ENCODE measurements around the gene RIT2.

Gene RIT2

DNA sequence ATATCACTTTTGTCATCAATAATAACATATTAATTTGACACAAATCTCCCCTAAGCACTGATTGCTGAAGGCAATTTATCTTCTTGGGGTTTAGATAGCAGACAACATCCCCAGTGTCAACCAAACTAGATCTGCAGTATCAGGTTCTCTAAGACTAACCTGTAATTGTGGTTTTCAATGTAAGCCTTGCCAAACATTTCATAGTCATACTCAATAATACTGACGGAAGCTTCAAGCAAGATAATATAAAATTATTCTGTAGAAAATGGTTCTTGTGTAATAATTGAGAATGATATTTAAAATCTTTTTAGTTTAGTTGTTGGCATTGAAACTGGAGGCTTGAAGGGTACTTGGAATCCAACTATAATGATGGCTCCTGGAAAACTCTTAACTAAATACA is 186.3 kb downstream of the RIT2 start:
- DNase-seq (ENCODE audit: low spot score) = no peak

DNA sequence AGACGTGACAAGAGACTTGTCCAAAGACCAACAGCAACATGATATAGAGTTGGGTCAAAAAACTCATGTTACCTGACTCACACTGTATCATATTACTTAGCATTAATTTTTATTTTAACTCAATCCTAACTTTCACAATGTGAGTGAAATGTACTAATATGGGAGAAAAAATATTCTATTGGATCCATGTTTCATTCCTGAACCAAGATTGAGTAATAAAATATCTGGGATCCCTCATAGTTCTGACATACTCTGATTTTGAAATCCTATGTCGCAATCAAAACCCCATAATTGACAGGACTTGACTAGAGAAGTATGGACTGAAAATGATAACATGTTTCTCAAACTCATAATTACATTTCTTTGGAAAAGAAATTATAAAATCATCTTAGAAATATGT is 190.4 kb downstream of the RIT2 start:
- no peak for DNase-seq (ENCODE audit: low spot score)

DNA sequence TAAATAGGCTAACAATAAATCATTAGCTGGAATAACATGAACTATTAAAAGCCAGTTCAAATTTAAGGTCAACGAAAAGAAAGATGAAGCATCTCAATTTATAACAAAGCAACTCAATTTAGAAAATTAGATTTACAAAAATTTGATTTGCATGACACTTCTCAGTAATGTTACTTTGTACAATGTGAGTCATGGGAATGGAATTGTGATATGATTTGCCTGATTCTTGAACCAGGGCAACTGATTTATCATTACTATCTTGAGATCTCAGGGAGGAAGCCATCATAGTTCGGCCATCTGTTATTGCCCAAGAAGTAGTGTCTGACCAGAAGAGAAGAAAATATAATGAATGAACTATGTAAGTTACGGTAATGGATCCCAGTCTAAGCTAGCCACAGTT is 193.1 kb downstream of the RIT2 start:
- DNase-seq (ENCODE audit: low spot score) = no peak

DNA sequence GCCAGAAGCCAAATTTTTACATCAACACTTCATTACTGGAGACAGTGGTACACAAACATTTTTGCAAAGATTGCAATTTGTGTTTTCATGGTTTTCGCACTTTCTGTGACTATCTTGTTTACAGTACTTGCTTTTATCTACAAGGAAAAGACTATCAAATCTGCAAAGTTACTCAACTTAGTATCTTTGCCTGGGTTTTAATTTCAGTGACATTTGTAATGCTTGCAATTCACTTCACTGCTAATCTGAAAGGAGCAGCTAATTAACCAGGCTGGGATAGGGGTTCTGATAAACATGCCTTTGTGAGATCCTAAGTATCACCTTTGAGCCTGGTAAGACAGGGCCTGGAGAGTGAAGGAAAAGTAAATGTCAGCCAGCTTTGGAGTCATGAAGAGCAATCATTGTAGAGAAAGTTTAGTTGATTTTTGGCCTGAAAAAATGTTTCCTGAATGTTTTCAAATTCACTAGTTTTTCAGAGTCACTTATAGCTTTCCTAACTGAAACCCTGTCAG is 194.2 kb downstream of the RIT2 start:
- DNase-seq (ENCODE audit: low spot score) = no peak

DNA sequence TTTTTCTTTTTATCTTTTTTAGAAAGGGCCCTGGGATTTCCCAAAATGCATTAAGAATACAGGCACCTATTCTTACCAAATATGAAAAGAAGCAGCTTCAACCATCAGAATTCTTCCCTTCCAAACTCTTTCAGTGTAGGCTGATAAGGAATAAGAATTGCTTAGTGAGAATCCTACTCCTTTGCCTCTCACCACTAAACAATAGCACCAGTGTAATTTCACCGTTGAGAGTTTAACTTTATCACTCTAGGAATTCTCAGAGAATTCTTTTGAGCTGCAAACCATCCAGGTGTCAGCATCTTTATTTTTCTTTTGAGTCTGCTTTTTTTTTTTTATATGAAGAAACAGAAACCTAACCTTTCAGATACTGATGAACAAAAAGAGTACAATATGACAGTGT is 194.9 kb downstream of the RIT2 start:
- no peak for DNase-seq (ENCODE audit: low spot score)

DNA sequence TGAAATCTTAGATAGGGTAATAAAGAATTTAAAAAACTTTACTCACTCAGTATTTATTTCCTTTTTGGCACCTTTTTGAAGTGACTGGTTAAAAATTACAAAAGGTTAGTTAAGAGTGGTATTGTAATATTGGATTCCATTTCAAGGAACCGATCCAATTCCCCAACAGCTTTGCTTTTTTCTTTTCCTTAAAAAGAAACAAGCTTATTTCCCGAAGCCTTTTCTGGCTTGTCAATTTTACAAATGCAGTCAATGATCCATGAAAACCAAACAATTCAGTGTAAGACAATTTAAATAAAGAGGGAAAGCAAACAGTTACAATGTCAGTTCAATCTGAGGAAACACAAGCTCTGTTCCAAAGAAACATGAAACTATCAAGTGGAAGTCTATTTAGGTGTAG is 200.2 kb downstream of the RIT2 start:
- DNase-seq (ENCODE audit: low spot score) = no peak

DNA sequence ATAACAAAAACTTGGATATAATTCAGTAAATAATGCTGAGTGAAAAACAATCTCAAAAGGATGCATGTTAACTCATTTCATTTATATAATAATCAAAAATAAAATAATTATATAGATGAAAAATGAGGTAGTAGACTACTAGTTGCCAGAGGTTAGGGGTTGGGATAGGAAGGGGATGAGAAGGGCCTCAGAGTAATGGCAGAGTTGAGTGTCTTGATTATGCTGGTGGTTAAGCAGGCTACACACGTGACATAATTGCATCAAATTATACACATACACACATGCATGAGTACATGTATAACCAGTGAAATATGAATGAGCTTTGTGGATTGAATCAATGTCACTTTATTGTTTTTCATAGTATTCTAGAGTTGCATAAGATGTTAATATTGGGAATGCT is 201.0 kb downstream of the RIT2 start:
- no peak for DNase-seq (ENCODE audit: low spot score)

DNA sequence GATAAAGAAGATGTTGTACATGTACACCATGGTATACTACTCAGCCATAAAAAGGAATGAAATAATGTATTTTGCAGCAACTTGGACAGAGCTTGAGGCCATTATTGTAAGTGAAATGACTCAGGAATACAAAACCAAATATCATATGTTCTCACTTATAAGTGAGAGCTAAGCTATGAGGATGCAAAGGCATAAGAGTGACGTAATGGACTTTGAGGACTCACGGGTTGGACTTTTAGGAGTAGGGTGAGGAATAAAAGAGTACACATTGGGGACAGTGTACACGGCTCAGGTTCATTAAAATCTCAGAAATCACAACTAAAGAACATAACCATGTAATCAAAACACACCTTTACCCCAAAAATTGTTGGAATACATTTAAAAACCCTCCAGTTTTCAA is 206.4 kb downstream of the RIT2 start:
- no peak for DNase-seq (ENCODE audit: low spot score)

DNA sequence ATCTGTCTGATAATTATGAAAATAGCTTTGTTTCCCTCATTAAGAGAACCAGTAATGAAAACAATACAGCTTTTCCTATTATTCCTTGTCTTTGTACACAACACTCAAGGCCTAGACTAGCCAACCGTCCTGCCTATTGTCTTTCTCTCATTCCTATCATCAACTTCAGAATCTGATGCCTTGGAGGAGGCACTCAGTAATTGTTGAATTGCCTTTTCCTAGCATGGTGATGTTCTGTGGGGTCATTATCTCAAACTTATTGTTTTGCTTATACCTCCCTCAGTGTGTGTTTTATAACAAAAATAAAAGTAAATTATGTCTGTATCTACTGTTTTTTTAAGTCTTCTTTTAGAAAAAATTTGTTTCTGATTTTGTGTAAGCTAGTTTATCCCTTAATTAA is 208.7 kb downstream of the RIT2 start:
- DNase-seq (ENCODE audit: low spot score) = no peak

DNA sequence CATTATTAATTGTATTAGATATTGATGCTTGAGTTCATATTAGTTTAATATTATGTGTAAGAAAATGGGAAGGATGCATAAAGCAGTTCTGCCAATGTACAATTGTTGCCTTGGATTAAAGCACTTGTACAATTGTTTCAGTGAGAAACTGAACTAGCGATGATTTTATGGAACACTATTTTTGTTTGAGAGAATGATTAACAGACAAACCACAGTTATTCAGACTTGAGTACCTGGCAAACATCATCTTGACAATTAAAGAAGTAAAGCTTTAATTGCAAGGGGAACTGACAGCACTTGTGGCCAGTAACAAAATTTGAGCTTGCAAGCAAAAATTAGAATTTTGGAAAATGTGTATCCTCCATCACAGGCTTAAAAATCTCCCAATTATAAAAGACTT is 214.3 kb downstream of the RIT2 start:
- no peak for DNase-seq (ENCODE audit: low spot score)

DNA sequence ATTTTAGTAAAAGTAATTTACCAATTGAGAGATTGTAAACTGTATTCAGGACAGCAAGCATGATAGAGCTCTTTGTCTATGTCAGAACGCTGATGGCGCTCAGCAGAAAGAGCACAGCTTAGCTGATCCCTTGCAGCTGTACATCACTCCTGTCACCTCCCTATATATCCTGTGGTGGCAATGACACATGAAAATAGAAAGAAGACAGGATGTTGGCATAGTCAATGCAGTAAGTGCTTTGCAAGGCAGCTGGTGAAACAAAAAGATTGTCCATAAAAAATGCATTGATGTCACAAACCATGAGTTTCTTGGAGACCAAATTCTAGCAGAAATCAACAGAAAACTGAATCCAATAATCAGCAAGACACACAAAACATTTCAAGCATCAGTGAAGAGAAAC is 221.5 kb downstream of the RIT2 start:
- no peak for DNase-seq (ENCODE audit: low spot score)

DNA sequence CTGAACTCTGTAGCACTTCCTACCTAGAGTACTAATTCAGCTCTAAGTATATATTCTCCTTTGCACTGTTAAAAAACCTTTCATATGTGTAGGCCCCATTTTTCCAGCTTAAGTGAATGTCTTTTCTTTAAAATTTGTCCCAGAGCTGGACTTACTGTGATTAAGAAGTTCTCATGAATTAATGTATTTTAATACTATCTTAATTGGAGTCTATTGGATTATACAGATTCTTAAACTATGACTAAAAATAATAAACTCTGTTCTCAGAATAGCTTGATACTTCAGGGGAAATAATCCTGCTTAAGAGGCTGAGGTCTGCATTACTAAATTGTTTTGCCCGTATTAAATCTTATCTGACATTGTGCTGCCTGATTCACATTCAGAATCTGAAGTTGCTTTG is 223.3 kb downstream of the RIT2 start:
- DNase-seq (ENCODE audit: low spot score) = no peak

DNA sequence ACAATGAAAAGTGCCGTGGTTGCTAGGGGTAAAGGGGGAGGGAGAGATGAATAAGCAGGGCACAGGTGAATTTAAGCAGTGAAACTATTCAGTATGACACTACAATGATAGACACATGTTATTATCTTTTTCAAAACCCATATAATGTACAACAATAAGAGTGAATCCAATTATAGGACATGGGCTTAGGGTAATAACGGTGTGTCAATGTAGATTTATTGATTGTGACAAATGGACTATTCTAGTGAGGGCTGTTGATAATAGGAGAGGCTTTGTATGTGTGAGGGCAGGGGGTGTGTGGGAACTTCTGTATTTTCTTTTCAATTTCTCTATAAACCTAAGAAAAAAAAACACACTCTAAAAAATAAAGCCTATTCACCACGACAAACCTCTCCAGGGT is 223.8 kb downstream of the RIT2 start:
- no peak for DNase-seq (ENCODE audit: low spot score)

DNA sequence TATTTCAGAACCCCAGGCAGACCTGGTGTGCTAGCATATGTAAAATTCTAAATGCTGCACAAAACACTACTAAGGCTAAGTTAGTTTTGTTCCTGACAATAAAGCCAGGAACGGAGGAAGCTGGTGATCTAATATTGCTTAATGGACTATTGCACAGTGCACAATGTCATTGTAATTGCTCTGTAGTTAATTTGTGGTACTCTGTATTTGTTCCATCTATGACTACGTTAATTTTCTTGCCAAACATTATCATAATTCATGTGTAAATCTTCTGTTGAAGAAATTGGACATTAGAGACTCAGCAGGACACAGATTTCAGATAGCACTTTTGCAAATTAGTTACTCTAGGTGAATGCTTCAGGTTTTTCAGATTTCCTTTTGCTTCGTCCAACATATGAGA is 232.3 kb downstream of the RIT2 start:
- DNase-seq (ENCODE audit: low spot score) = no peak

DNA sequence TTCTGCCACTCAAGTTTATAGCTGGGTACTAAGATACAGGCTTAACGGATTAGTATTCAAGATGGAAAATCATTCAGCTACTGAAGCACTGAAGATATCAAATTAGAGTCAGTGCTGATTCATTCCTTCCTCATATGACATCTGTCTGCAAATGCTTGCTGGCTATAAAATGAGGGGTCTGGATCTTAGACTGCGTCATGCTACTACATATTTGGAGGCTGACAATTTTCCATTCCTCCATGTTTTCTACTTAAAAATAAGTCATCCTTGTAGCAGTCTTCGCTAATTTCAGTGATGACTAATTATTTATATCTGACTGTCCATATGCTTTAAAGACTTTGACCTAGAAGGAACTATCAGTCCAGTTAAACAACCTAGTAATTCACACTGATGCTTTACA is 233.4 kb downstream of the RIT2 start:
- no peak for DNase-seq (ENCODE audit: low spot score)

DNA sequence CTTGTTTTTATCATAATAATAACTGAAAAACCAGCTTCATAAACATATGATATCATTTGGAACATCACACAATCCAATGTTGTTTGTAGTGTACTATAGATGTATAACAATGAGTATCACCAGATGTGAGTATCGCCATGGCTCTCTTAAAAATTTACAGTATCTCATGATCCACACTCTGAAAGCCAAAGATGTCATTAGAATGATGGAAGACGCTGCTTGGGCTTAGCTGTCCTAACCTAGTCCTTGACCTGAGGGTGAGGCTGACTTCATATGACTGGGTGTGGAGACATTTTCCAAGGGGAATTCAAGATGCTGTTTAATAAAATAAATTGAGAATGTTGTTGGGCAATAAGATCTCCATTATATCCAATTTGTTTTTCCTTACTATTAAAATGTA is 242.6 kb downstream of the RIT2 start:
- no peak for DNase-seq (ENCODE audit: low spot score)

DNA sequence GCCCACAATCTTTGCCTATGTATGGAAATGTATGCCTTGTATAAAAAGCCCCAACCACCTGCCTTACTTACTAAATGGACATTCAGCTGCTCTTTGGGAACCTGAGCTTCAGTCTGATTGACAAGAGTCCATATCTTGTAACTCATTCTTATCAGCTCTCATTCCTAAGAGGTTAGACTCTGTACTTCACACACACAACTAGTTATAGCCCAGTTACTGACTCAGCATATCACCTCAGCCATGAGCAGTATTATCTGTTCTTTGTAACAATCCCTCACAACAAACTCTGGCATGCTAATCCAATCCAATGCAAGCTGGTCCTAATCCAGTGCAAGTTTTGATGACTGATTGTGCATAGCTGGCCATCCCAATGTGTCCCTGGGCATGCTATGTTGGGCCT is 250.6 kb downstream of the RIT2 start:
- DNase-seq (ENCODE audit: low spot score) = no peak

DNA sequence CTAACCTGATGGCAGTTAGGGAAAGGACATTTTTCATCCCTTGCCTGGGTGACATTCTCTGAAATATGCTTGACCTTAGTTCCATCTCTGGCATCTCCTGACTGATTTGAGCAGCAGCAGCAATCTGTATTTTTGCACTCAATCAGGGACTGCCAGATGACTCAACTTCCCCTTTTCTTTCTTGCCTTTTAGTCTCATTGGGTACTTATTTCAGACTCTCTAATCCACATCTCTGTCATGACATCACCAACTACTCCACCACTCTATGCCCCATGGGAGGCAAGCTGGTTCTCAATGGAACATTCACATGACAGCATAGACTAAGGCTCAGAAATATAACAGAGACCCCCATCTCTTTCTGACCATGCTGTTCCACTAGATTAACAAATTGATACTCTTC is 254.2 kb downstream of the RIT2 start:
- no peak for DNase-seq (ENCODE audit: low spot score)

DNA sequence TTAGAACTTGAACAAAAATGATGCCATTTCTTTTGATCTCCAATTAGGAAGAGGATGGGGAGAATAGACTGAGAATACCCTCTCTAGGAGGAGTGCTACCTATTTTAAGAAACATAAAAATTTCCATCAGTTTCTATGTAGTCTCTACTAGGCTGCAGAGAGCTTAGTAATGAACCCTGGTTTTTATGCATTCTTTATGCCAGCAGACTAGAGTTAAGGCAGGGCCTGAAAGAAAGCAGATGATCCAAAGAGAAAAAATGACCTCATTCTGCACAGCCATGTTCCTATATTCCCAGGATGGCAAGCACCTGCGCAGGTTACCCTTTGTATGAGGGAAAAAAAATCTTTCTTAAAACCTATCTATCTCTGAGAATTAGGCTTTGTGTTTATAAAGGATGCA is 254.9 kb downstream of the RIT2 start:
- no peak for DNase-seq (ENCODE audit: low spot score)

DNA sequence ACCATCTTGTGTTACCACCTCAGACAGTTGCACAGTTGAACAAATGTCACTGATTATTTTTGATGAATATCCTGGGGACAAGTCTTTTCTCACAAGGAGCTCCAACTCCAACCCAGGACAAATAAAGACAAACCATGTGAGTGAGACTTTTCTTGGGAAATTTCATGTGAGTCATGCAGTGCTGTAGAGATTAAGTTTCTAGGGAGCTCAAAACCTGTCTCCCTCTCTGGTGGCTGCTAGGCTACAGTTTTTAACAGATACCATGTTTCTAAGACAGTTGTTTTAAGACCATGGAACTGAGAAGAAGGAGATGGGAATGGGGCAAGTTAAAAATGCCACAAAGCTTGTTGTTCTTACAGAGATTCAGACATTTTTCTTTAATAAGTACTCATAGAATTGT is 255.5 kb downstream of the RIT2 start:
- no peak for DNase-seq (ENCODE audit: low spot score)

DNA sequence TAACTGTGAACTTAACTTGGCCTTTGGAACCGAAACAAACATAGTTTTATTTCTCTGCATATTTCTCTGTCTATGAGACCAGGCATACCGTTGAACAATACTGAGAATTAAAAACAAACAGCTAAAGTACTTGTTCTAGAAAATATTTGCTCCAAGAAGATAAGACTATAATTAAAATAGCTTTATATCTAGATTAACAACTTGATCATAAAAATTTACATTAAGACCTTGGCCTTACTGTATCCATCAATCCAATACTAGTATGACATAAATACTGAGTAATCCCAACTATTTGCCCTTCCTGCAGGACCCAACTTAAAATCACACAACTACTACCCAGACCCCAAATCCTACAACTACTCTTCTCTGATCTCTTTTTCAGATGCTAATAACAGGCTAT is 260.9 kb downstream of the RIT2 start:
- DNase-seq (ENCODE audit: low spot score) = no peak

DNA sequence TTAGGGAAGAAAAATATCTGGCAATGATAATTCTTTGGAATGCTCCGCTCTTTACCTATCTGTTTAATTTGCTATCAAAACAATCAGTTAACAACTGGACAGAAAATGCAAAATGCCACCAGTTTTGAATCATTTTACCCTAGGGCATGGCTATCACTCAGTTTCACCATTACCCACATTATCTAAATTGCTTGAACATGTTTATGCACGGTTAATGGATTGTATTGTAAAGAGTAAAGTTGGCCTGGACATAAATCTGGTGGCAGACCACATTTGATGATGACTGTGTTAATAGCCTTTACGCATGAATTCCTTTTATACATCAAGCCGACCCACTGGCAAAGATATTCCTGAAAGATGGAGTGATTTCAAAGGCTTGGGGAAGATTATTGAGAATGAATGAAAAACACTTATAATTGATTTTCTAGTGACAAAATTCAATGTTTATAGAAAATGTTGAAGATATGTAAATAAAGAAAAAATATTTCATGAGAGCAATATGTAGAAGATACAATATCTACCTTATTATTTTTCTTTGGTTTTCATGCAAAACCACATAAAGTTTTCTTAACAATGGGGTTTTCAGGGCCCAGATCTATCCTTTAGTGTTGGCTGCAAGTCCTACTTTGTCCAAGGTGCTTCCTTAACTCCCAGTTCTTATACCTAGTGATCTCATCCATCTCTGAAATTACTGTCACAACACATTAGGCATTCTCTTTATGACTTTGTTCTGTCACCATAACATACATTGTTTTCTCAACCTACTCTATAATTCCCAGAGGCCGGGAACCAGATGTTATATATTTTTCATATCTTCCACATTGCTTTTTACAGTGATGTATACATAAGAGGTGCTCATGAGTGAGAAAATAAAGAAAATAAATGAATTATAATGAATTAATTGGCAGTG is 265.1 kb downstream of the RIT2 start:
- DNase-seq (ENCODE audit: low spot score) = no peak

DNA sequence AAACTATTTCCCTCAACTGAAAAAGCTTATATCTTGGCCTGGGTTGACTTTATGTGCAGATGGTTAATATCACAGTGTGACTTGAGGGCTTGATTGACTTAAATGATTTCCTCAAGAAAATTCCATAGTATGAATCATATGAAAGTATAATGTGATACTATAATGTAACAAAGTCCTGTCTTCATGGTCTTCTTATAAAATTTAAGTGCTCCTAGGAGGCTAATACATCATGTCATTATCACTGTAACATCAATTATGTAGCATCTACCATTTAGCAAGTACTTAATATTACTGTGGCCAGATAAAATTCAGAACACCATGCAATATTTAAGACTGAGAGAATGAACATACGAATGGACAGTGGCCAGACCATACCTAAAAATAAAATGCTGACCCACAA is 276.1 kb downstream of the RIT2 start:
- no peak for DNase-seq (ENCODE audit: low spot score)

DNA sequence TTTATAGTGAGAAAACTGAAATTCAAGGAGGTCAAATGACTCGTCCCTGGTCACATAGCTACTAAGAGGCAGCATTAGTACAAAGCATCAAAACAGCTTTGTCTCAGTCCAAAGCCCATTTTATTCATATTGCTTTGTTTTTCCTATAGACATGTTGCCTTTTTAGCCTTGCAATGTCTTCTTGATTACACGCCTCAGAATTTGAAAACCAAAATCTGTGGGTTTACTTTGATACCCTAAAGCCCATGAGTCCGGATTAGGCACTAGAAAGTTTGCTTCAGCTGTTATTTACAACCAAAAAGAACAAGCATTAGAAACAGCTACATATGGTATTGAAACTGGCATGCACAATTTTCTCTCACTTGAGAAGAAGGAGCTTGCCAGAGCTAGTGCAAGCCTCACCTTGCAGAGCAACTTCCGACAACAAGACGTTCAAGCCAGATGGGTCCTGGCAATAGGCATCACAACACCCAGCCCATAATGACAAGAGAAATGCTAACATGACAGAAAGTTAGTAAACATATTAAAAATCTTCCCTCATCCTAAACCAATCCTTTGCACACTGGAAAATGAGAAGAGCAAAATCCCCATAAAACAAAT is 276.8 kb downstream of the RIT2 start:
- no peak for DNase-seq (ENCODE audit: low spot score)
